Cardiac muscle cell (in vitro differentiated cells and primary cell): ENCODE data around the gene KIRREL3. TPM values are rescaled to one million over a fixed set of nuclear protein-coding genes. Genes with fewer than 3 reads are reported as not detected.

Source experiments
- DNase-seq, 2 donors: peaks; one replicate each; pipeline versions ENCODE4 v3.0.0 to v3.0.0-alpha.2; 2010 to 2017; ENCODE audit warnings: low read depth in 1 of 2, low spot score in 1 of 2
- H3K27ac ChIP-seq: fragments of 200-600 bp; sonication (generic); 2 replicates; pipeline ENCODE4 v1.5.1; 2016
- H3K27me3 ChIP-seq: fragments of 200-600 bp; sonication (generic); 2 replicates; pipeline ENCODE4 v1.6.0; 2016; ENCODE audit warnings: control low read depth
- H3K36me3 ChIP-seq: fragments of 200-600 bp; sonication (generic); 2 replicates; pipeline ENCODE4 v1.5.1; 2016; ENCODE audit warnings: control low read depth
- H3K4me1 ChIP-seq: fragments of 200-600 bp; sonication (generic); 2 replicates; pipeline ENCODE4 v1.8.1; 2017; ENCODE audit warnings: low read depth, mild to moderate bottlenecking, mixed run types
- H3K4me3 ChIP-seq: fragments of 200-600 bp; sonication (generic); 2 replicates; pipeline ENCODE4 v1.5.1; 2016; ENCODE audit warnings: mild to moderate bottlenecking
- H3K9me3 ChIP-seq: fragments of 200-600 bp; sonication (generic); 2 replicates; pipeline ENCODE4 v1.5.1; 2017; ENCODE audit warnings: low read depth, mild to moderate bottlenecking, control low read depth
- CTCF ChIP-seq: IDR thresholded peaks from 2 replicates; pipeline ENCODE4 v1.5.1; 2012; ENCODE audit warnings: low read depth, mild to moderate bottlenecking, low read length
- polyA plus RNA-seq: library from polyadenylated mRNA; unstranded; fragments of >200 nt; fragmentation: Nextera tagmentation; extraction: Ambion mirVana; gene quantifications from 2 replicates; pipeline ENCODE4 v1.2.1, GENCODE V29; 2016
- total RNA-seq: library from RNA; depleted of rRNA; stranded (reverse); fragments of >200 nt; gene quantifications from 2 replicates; pipeline ENCODE4 v1.2.3, GENCODE V29; 2016

KIRREL3 gene
- total and polyA plus RNA-seq, 2 experiments from 2014 or later: 0.12 to 0.89 TPM

GRCh38 chr11:127037596-127037995 is 37.0 kb upstream of the KIRREL3 start:
- Histone ChIP-seq H3K27me3 (no peaks in the 10 kb centered on the region), H3K27ac (no peak overlapping the region), H3K36me3 (no peaks in the 10 kb centered on the region), H3K4me3 (no peak overlapping the region), H3K9me3 (no peaks in the 10 kb centered on the region), H3K4me1 (no peaks in the 10 kb centered on the region)
- TF ChIP-seq CTCF: no peak
- no peak for DNase-seq

GRCh38 chr11:127037001-127037400 is 36.4 kb upstream of the KIRREL3 start:
- TF ChIP-seq CTCF: no peak
- no peaks in the 10 kb centered on the region for H3K36me3 ChIP-seq
- H3K4me1 ChIP-seq: no peaks in the 10 kb centered on the region
- H3K27me3 ChIP-seq: no peaks in the 10 kb centered on the region
- peak in 1 of 2 donors; percentile 12 for DNase-seq
- H3K4me3 ChIP-seq: no peak overlapping the region
- H3K9me3 ChIP-seq: no peaks in the 10 kb centered on the region
- no peak overlapping the region for H3K27ac ChIP-seq

- Histone ChIP-seq H3K27me3 (no peaks in the 10 kb centered on the region), H3K9me3 (no peaks in the 10 kb centered on the region), H3K4me3 (no peak overlapping the region), H3K4me1 (no peaks in the 10 kb centered on the region), H3K27ac (no peak overlapping the region), H3K36me3 (no peaks in the 10 kb centered on the region)
- no peak for DNase-seq
- no peak for TF ChIP-seq CTCF
Measured at GRCh38 chr11:127035824-127036223, 35.3 kb upstream of the KIRREL3 start.

GRCh38 chr11:127034973-127035372 is 34.4 kb upstream of the KIRREL3 start:
- DNase-seq: no peak
- no peak overlapping the region for H3K4me3 ChIP-seq
- no peak overlapping the region for H3K27ac ChIP-seq
- TF ChIP-seq CTCF: no peak
- no peaks in the 10 kb centered on the region for H3K4me1 ChIP-seq
- H3K27me3 ChIP-seq: no peaks in the 10 kb centered on the region
- H3K9me3 ChIP-seq: no peaks in the 10 kb centered on the region
- no peaks in the 10 kb centered on the region for H3K36me3 ChIP-seq

- Histone ChIP-seq H3K4me1 (no peaks in the 10 kb centered on the region), H3K27me3 (no peaks in the 10 kb centered on the region), H3K4me3 (no peak overlapping the region), H3K27ac (no peak overlapping the region), H3K36me3 (no peaks in the 10 kb centered on the region), H3K9me3 (no peaks in the 10 kb centered on the region)
- TF ChIP-seq CTCF: no peak
- no peak for DNase-seq
Measured at GRCh38 chr11:127028648-127029047, 28.1 kb upstream of the KIRREL3 start.

- Histone ChIP-seq H3K4me1 (no peaks in the 10 kb centered on the region), H3K4me3 (no peak overlapping the region), H3K36me3 (no peaks in the 10 kb centered on the region), H3K9me3 (no peaks in the 10 kb centered on the region), H3K27ac (no peak overlapping the region), H3K27me3 (no peaks in the 10 kb centered on the region)
- no peak for TF ChIP-seq CTCF
- DNase-seq: no peak
Measured at GRCh38 chr11:127027789-127028188, 27.2 kb upstream of the KIRREL3 start.
